ENCODE results near the gene RPS27L.
"Not testable (repeated sequence)": the region's sequence is repeated elsewhere in the genome, so short reads cannot be mapped to it uniquely, and the experiment has no call there.

Gene RPS27L

GRCh38 chr15:63110428-63111026 is 46.8 kb downstream of the RPS27L start:
- intact Hi-C loops (cut with DNase I) = no loop called here
- DNase-seq = no peak

GRCh38 chr15:63109920-63110319 is 47.4 kb downstream of the RPS27L start:
- no peak for DNase-seq
- intact Hi-C loops (cut with DNase I) = no loop called here

- DNase-seq = no peak
- intact Hi-C loops (cut with DNase I) = no loop called here
Measured at GRCh38 chr15:63109498-63109897, 47.8 kb downstream of the RPS27L start.

- intact Hi-C loops (cut with DNase I) = no loop called here
- DNase-seq = no peak
Measured at GRCh38 chr15:63107895-63108546, 49.3 kb downstream of the RPS27L start.

GRCh38 chr15:63105354-63105753 is 51.9 kb downstream of the RPS27L start:
- DNase-seq; intact Hi-C loops (cut with DNase I): not testable (repeated sequence)

- DNase-seq = no peak
- intact Hi-C loops (cut with DNase I) = no loop called here
Measured at GRCh38 chr15:63104727-63105126, 52.5 kb downstream of the RPS27L start.

GRCh38 chr15:63103416-63103815 is 53.9 kb downstream of the RPS27L start:
- no peak for DNase-seq
- intact Hi-C loops (cut with DNase I) = no loop called here

- intact Hi-C loops (cut with DNase I); DNase-seq: not testable (repeated sequence)
Measured at GRCh38 chr15:63099581-63099980, 57.7 kb downstream of the RPS27L start.

- intact Hi-C loops (cut with DNase I) = not testable (repeated sequence)
Measured at GRCh38 chr15:63098901-63099300, 58.4 kb downstream of the RPS27L start.

More at GRCh38 chr15:63098901-63099300, 58.4 kb downstream of the RPS27L start:
- not testable (repeated sequence) for DNase-seq

All from head of caudate nucleus (tissue), 42 donors.